K562 (cell line): Measurements from ENCODE around the gene ADGRB2. TPM values are rescaled to one million over a fixed set of nuclear protein-coding genes. Genes with fewer than 3 reads are reported as not detected.

Experiments used
- ARID2 ChIP-seq: fragments of 450-650 bp; IDR thresholded peaks from 2 replicates; pipeline ENCODE4 v1.6.1; 2017; ENCODE audit warnings: antibody characterized with exemption, mild to moderate bottlenecking
- CHD7 ChIP-seq: fragments of 200-600 bp; sonication (generic); IDR thresholded peaks from one replicate; pipeline ENCODE4 v1.6.1; 2012; ENCODE audit warnings: mild to moderate bottlenecking, low read depth, low read length, inconsistent platforms
- DACH1 ChIP-seq: fragments of 450-650 bp; IDR thresholded peaks from 2 replicates; pipeline ENCODE4 v1.6.1; 2018; ENCODE audit not compliant: partially characterized antibody
- IRF9 ChIP-seq: fragments of 450-650 bp; IDR thresholded peaks from 2 replicates; pipeline ENCODE4 v1.6.1; 2016; ENCODE audit warnings: missing biosample characterization, missing genetic modification characterization
- KDM1A ChIP-seq, 2 experiments: fragments of 450-650 bp; IDR thresholded peaks; 2 replicates each; pipeline ENCODE4 v1.6.1; 2016; ENCODE audit warnings: mild to moderate bottlenecking in 2 of 2
- MCM5 ChIP-seq: fragments of 450-650 bp; IDR thresholded peaks from 2 replicates; pipeline ENCODE4 v1.6.1; 2016; ENCODE audit warnings: low read depth
- PHTF2 ChIP-seq: fragments of 250-450 bp; sonication (Bioruptor Pico); IDR thresholded peaks from 2 replicates; pipeline ENCODE4 v1.5.0; 2021; ENCODE audit warnings: mild to moderate bottlenecking
- PURB ChIP-seq: sonication (generic); formaldehyde crosslinking; IDR thresholded peaks from 2 replicates; pipeline ENCODE4 v1.9.0; 2021; ENCODE audit warnings: low read depth, mild to moderate bottlenecking, missing genetic modification reagents
- PYGO2 ChIP-seq: fragments of 450-650 bp; IDR thresholded peaks from 2 replicates; pipeline ENCODE4 v1.6.1; 2016; ENCODE audit warnings: mild to moderate bottlenecking, missing genetic modification characterization, moderate library complexity, missing compliant biosample characterization
- STAT6 ChIP-seq: sonication (generic); formaldehyde crosslinking; IDR thresholded peaks from 2 replicates; pipeline ENCODE4 v1.8.1; 2023; ENCODE audit warnings: mild to moderate bottlenecking, missing genetic modification reagents
- TRIM24 ChIP-seq, 2 experiments: fragments of 450-650 bp; IDR thresholded peaks; 2 replicates each; pipeline ENCODE4 v1.6.1; 2016
- WHSC1 ChIP-seq: IDR thresholded peaks from one replicate; pipeline ENCODE4 v1.6.1; 2012; ENCODE audit warnings: low read length, control low read depth, inconsistent platforms
- ZBTB17 ChIP-seq: fragments of 450-650 bp; formaldehyde crosslinking; IDR thresholded peaks from 2 replicates; pipeline ENCODE4 v1.4.0; 2020; ENCODE audit warnings: mild to moderate bottlenecking
- polyA plus RNA-seq, 8 experiments: library from polyadenylated mRNA; depleted of rRNA in 4 of 8; stranded (reverse) in 5 of 8; unstranded in 3 of 8; fragments of >200 nt; fragmentation: Nextera tagmentation in 2 of 8; fragmentation: Illumina TruSeq in 1 of 8; extraction: Ambion mirVana in 2 of 8; extraction: Trizol in 1 of 8; gene quantifications; 2 replicates each; pipeline versions ENCODE4 v1.2.1 to v1.2.3, GENCODE V29; 2011 to 2014; ENCODE audit warnings: inconsistent platforms in 1 of 8, missing spikeins in 1 of 8
- total RNA-seq, 7 experiments: library from RNA; depleted of rRNA in 6 of 7; stranded (reverse); fragments of >200 nt in 6 of 7; fragmentation: Illumina TruSeq in 2 of 7; extraction: Trizol in 2 of 7; gene quantifications; 2 replicates each; pipeline versions ENCODE4 v1.2.1 to v1.2.3, GENCODE V29; 2011 to 2021; ENCODE audit warnings: low replicate concordance in 1 of 7

The ADGRB2 gene
- total and polyA plus RNA-seq, 9 of the 15 experiments (the other 6 are each of a cell fraction or from before 2014, with no cell fraction given): 0.04 to 0.23 (median 0.20) TPM; not detected in 2

- TF ChIP-seq CHD7: no peak
- no peak for TF ChIP-seq IRF9
- TF ChIP-seq STAT6: no peak
- TF ChIP-seq PYGO2 (tag): no peak
- no peak for TF ChIP-seq WHSC1
- no peak for TF ChIP-seq PHTF2
- TF ChIP-seq ARID2: no peak
- peak in 1 of 2 experiments; percentile 46; a peak in 1 of 4 replicates for TF ChIP-seq TRIM24 (IDR thresholded peaks at IDR 0.05)
- TF ChIP-seq ZBTB17 (CRISPR knock-in tag): peak; percentile 36; the same call in 1 of the 2 replicates
- TF ChIP-seq MCM5: no peak
- no peak for TF ChIP-seq DACH1
- no peak for TF ChIP-seq PURB (CRISPR knock-in tag)
- TF ChIP-seq KDM1A (IDR thresholded peaks at IDR 0.05): peak; percentile 84 to 88
These were observed 17.1 kb upstream of the ADGRB2 start (continued) for GRCh38 chr1:31781138-31781755.
